HG02943 (cell line): Measurements from ENCODE around the gene RBM20.
"Not testable (repeated sequence)": the region's sequence is repeated elsewhere in the genome, so short reads cannot be mapped to it uniquely, and the experiment has no call there.

Experiments used
- ATAC-seq: cut with Tn5 transposase; IDR thresholded peaks from one replicate; pipeline ENCODE4 v1.9.1; 2021; ENCODE audit warnings: mild to moderate bottlenecking, low read depth, moderate library complexity; ENCODE audit not compliant: unreplicated experiment

The RBM20 gene

DNA sequence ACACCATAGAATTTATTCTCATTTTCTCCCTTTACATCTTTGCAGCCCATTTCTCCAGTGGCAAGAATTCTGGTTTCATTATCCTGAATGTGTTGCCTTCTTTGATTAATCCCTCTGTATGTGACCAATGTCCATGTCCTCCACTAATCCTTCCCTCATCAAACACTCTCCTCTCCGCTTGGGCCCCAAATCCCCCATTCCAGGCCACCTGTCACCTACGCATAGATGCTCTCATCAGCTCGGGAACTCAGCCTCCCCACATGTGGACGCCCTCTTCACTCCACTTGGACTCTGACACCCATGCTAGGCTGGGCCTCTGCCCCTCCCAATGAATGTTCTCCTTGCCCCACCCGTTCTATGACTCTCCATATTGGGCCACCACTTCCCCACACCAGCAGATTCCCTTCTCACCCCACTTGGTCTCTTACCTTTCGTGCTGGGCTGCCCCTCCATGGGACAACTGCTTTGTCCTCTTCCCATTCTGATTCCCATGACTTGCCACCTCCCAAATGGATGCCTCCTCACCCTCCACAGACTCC is 18.7 kb upstream of the RBM20 start:
- ATAC-seq: no peak

GRCh38 chr10:110625951-110626855 is 17.9 kb upstream of the RBM20 start:
- no peak for ATAC-seq

GRCh38 chr10:110628161-110628560 is 16.0 kb upstream of the RBM20 start:
- no peak for ATAC-seq

GRCh38 chr10:110629680-110630191 is 14.4 kb upstream of the RBM20 start:
- no peak for ATAC-seq

DNA sequence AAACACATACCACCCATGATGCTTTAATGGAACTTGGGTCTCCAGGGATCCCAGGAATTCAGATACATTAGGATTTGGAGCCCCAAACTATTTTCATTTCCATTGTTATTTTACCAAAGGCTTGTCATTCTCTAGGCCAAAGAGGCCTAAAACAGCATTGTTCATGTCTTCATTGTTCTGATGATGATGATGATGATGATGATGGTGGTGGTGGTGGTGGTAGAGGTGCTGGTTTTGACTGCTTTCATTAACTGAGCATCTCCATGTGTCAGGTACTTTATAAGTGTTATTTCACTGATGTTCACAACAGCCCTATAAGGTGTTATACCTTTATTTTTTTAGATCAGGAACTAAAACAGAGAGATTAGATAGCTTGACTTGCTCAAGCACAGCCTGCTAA is 12.2 kb upstream of the RBM20 start:
- no peak for ATAC-seq

GRCh38 chr10:110632591-110633215 is 11.4 kb upstream of the RBM20 start:
- ATAC-seq: no peak

GRCh38 chr10:110634527-110635209 is 9.5 kb upstream of the RBM20 start:
- no peak for ATAC-seq

DNA sequence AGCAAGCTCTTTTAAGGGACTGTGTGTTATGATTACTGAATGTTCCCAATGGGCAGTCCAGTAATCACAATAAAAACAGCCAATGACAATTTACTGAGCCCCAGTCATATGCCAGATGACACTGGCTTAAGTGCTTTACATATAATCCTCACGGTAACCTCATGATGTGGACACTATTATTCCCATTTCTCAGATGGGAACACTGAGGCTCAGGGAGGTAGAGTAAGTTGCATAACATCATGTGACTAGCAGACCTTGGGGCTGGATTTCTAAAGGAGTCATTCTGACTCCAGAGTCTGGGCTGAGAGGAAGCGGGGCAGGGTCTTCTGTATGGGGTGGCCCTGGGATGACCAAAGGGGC is 7.6 kb upstream of the RBM20 start:
- ATAC-seq: no peak

DNA sequence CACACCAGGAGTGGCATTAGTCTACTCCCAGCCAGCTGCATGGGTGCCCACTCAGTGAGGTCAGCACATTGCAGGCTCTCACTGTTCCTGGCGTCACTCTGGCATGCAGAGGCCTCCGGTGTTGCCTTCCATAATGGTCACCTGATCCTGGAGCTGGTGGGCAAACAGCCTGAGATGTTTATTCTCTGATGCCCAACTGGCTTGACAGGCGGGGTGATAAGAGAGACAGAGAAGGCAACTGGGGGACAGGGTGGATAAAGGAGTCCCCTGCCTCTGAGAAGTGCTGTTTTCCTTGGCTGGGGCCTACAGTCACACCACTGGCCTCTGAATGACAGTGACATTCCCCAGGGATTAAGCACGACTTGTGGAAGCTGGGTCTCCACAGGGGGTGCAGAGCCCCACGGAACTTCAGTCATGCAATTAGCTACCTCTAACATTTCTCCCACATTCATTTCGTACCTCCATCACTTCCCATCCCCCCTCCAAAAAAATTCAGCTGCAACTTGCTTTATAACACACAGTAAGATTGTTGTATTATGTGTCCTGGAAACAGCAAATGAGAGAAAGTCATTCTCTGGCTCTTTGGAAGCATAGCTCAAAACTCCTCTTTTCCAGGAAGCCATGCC is 7.1 kb upstream of the RBM20 start:
- no peak for ATAC-seq

- no peak for ATAC-seq
Measured at GRCh38 chr10:110637558-110638053, 6.5 kb upstream of the RBM20 start.

DNA sequence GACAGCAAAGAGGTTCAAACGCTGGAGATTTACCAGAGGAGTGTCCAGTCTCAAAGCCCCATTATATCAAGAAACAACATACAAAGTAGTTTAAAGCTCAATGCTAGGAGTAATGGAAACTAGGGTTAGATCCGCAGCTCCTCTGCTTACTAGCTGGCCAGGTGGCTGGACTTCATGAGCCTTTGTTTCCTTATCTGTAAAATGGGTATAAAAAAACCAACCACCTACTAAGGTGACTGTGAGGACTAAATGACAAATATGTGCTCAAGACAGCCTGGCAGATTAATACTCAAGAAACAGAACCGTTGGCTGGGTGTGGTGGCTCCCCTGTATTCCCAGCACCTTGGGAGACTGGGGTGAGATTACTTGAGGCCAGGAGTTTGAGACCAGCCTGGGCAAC is 5.8 kb upstream of the RBM20 start:
- no peak for ATAC-seq

- not testable (repeated sequence) for ATAC-seq
Measured at GRCh38 chr10:110639046-110639445, 5.1 kb upstream of the RBM20 start.

- ATAC-seq: not testable (repeated sequence)
Measured at GRCh38 chr10:110639858-110640257, 4.3 kb upstream of the RBM20 start.

- no peak for ATAC-seq
Measured at GRCh38 chr10:110641256-110641655, 2.9 kb upstream of the RBM20 start.

DNA sequence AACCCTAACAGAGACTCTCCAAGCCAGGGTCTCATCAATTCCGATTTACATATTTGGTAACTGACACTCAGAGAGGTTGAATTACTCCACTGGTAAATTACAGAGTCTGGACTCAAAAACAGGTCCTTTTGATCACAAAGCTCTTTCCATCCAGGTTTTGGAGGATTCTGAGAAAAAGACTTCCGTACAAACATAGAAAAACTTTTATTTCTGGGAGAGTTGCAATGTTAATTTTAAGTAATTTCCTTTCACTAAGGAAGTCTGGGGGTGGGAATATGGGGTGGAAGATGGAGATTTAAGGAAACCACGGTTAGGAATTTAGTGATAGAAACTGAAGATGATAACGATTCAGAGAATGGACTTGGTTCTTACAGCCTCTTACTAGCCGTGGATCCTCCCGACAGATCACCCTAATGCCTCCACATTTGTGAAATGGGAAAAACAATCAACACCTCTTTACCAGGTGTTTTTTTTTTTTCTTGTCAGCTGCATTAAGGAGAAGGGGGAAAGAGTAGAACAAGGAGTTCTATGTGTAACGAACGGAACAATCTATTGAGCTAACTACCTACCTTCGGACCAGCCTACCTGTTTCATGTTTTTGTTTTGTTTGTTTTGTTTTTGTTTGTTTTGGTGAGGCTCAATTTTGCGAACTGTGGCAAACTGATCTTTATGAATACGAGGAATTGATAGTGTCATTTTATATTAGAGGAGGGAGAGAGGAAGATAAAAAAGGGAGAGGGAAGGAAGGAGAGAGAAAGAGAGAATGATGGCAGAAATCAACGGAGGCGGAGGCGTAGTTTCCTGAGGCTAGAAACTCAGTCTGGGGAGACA is 1.7 kb upstream of the RBM20 start:
- ATAC-seq: no peak

GRCh38 chr10:110643035-110643652 is 992 bp upstream of the RBM20 start:
- ATAC-seq: no peak

GRCh38 chr10:110644598-110645462 is 694 bp downstream of the RBM20 start:
- no peak for ATAC-seq
